B cell (primary cell): ENCODE measurements around the gene EPHA5.

ENCODE experiments used
- EZH2 ChIP-seq: IDR thresholded peaks from 2 replicates; pipeline ENCODE4 v1.6.1; 2012; ENCODE audit warnings: borderline replicate concordance, low read depth, mild to moderate bottlenecking, moderate library complexity, low read length; ENCODE audit not compliant: insufficient read depth, poor library complexity, severe bottlenecking
- TF ChIP-seq, protein P1 (sequence below): fragments of 200-600 bp; IDR thresholded peaks from one replicate; pipeline ENCODE4 v1.8.0; 2022; ENCODE audit warnings: antibody characterized with exemption, mild to moderate bottlenecking

- no peak for TF ChIP-seq EZH2
- TF ChIP-seq, protein P1, sequence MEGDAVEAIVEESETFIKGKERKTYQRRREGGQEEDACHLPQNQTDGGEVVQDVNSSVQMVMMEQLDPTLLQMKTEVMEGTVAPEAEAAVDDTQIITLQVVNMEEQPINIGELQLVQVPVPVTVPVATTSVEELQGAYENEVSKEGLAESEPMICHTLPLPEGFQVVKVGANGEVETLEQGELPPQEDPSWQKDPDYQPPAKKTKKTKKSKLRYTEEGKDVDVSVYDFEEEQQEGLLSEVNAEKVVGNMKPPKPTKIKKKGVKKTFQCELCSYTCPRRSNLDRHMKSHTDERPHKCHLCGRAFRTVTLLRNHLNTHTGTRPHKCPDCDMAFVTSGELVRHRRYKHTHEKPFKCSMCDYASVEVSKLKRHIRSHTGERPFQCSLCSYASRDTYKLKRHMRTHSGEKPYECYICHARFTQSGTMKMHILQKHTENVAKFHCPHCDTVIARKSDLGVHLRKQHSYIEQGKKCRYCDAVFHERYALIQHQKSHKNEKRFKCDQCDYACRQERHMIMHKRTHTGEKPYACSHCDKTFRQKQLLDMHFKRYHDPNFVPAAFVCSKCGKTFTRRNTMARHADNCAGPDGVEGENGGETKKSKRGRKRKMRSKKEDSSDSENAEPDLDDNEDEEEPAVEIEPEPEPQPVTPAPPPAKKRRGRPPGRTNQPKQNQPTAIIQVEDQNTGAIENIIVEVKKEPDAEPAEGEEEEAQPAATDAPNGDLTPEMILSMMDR, result no peak
These were observed 26.1 kb upstream of the EPHA5 start for GRCh38 chr4:65696436-65696835.
